ENCODE data around the gene SLF2. TPM values are rescaled to one million over a fixed set of nuclear protein-coding genes. Genes with fewer than 3 reads are reported as not detected.

SLF2 gene
- total RNA-seq, 2 experiments from 2014 or later: 30.9 to 34.3 TPM

GRCh38 chr10:100927266-100927665 is 14.5 kb downstream of the SLF2 start:
- ChIA-PET POLR2A (no interaction called here), CTCF (interaction anchor here (1.8 kb wide), 1 partner anchor 13 kb away, joined by 4 read pairs; no protein-coding TSS in a partner anchor)
- Mint-ChIP-seq H3K9me3 (ENCODE audit: low read depth) (no peaks in the 10 kb centered on the region), H3K27me3 (no peaks in the 10 kb centered on the region), H3K27ac (no peak overlapping the region), H3K4me1 (peaks cover 6% of the 10 kb centered on the region), H3K36me3 (ENCODE audit: low read depth) (peaks cover 49% of the 10 kb centered on the region), H3K4me3 (no peak overlapping the region)
- intact Hi-C loops (cut with DNase I, micrococcal nuclease): no loop called here
- no peak for DNase-seq
- ATAC-seq: no peak

- ChIA-PET POLR2A (interaction anchor here (0.7 kb wide), 1 partner anchor 65 kb away, joined by 9 read pairs; no protein-coding TSS in a partner anchor), CTCF (interaction anchor here (1.2 to 1.8 kb wide), 2 partner anchors 12 to 135 kb away, joined by 3 to 4 read pairs; no protein-coding TSS in a partner anchor)
- Mint-ChIP-seq H3K4me3 (no peak overlapping the region), H3K4me1 (peaks cover 6% of the 10 kb centered on the region), H3K36me3 (ENCODE audit: low read depth) (peaks cover 53% of the 10 kb centered on the region), H3K27ac (no peak overlapping the region), H3K9me3 (ENCODE audit: low read depth) (no peaks in the 10 kb centered on the region), H3K27me3 (no peaks in the 10 kb centered on the region)
- intact Hi-C loops (cut with DNase I, micrococcal nuclease): no loop called here
- ATAC-seq (no peak), DNase-seq (no peak)
Measured at GRCh38 chr10:100928039-100928438, 15.3 kb downstream of the SLF2 start.

- intact Hi-C loops (cut with DNase I, micrococcal nuclease): no loop called here
- POLR2A ChIA-PET: interaction anchor here (0.6 kb wide), 1 partner anchor 13 kb away, joined by 3 read pairs; no protein-coding TSS in a partner anchor
Measured at GRCh38 chr10:100930368-100930767, 17.6 kb downstream of the SLF2 start.

GRCh38 chr10:100934084-100934659 is 21.4 kb downstream of the SLF2 start:
- Mint-ChIP-seq H3K9me3 (ENCODE audit: low read depth) (no peaks in the 10 kb centered on the region), H3K4me3 (no peak overlapping the region), H3K4me1 (no peaks in the 10 kb centered on the region), H3K36me3 (ENCODE audit: low read depth) (peaks cover 48% of the 10 kb centered on the region), H3K27ac (no peak overlapping the region), H3K27me3 (no peaks in the 10 kb centered on the region)
- ChIA-PET CTCF (interaction anchor here (0.8 to 1.3 kb wide), 5 partner anchors 8 to 24 kb away, joined by 3 to 5 read pairs (median 4); no protein-coding TSS in a partner anchor), POLR2A (no interaction called here)
- DNase-seq: no peak
- peak; percentile 53 for ATAC-seq
- intact Hi-C loops (cut with DNase I, micrococcal nuclease): no loop called here

More at GRCh38 chr10:100930368-100930767, 17.6 kb downstream of the SLF2 start:
- CTCF ChIA-PET: interaction anchor here (0.5 to 1.4 kb wide), 3 partner anchors 9 to 21 kb away, joined by 3 to 5 read pairs (median 3); no protein-coding TSS in a partner anchor
- no peak overlapping the region for H3K4me3 Mint-ChIP-seq
- H3K9me3 Mint-ChIP-seq (ENCODE audit: low read depth): no peaks in the 10 kb centered on the region
- H3K27me3 Mint-ChIP-seq: no peaks in the 10 kb centered on the region
- no peak overlapping the region for H3K27ac Mint-ChIP-seq
- no peak for ATAC-seq
- H3K36me3 Mint-ChIP-seq (ENCODE audit: low read depth): peaks cover 51% of the 10 kb centered on the region
- DNase-seq: no peak
- no peaks in the 10 kb centered on the region for H3K4me1 Mint-ChIP-seq

- POLR2A ChIA-PET: no interaction called here
- ATAC-seq (no peak), DNase-seq (no peak)
- Mint-ChIP-seq H3K27me3 (no peaks in the 10 kb centered on the region), H3K4me3 (no peak overlapping the region), H3K27ac (no peak overlapping the region), H3K36me3 (ENCODE audit: low read depth) (peaks cover 41% of the 10 kb centered on the region), H3K4me1 (peaks cover 14% of the 10 kb centered on the region), H3K9me3 (ENCODE audit: low read depth) (no peaks in the 10 kb centered on the region)
- CTCF ChIA-PET: interaction anchor here (1.4 kb wide), 1 partner anchor 12 kb away, joined by 4 read pairs; no protein-coding TSS in a partner anchor
- intact Hi-C loops (cut with DNase I, micrococcal nuclease): no loop called here
Measured at GRCh38 chr10:100939763-100940344, 27.1 kb downstream of the SLF2 start.

- Mint-ChIP-seq H3K27me3 (no peaks in the 10 kb centered on the region), H3K9me3 (ENCODE audit: low read depth) (no peaks in the 10 kb centered on the region), H3K4me1 (peaks cover 14% of the 10 kb centered on the region), H3K27ac (no peak overlapping the region), H3K36me3 (ENCODE audit: low read depth) (peaks cover 55% of the 10 kb centered on the region), H3K4me3 (no peak overlapping the region)
- intact Hi-C loops (cut with DNase I, micrococcal nuclease): no loop called here
- DNase-seq: no peak
- ChIA-PET POLR2A (no interaction called here), CTCF (interaction anchor here (1.0 kb wide), 1 partner anchor 8 kb away, joined by 5 read pairs; no protein-coding TSS in a partner anchor)
- no peak for ATAC-seq
Measured at GRCh38 chr10:100942229-100942628, 29.5 kb downstream of the SLF2 start.

- H3K27me3 Mint-ChIP-seq: no peaks in the 10 kb centered on the region
- CTCF ChIA-PET: interaction anchor here (0.8 to 2.0 kb wide), 6 partner anchors 9 to 152 kb away, joined by 3 to 8 read pairs (median 4); partner anchors contain the start of gene SLF2
- intact Hi-C loops (cut with DNase I, micrococcal nuclease): no loop called here
- peak overlapping the region; percentile 72 for H3K27ac Mint-ChIP-seq
- peak overlapping the region; percentile 43 for H3K4me3 Mint-ChIP-seq
- ATAC-seq: peak; percentile 66
- POLR2A ChIA-PET: interaction anchor here (0.7 kb wide), 1 partner anchor 13 kb away, joined by 3 read pairs; no protein-coding TSS in a partner anchor
- no peak for DNase-seq
- H3K36me3 Mint-ChIP-seq (ENCODE audit: low read depth): peaks cover 53% of the 10 kb centered on the region
- peaks cover 14% of the 10 kb centered on the region for H3K4me1 Mint-ChIP-seq
- no peaks in the 10 kb centered on the region for H3K9me3 Mint-ChIP-seq (ENCODE audit: low read depth)
Measured at GRCh38 chr10:100943508-100943907, 30.7 kb downstream of the SLF2 start.

GRCh38 chr10:100945754-100946153 is 33.0 kb downstream of the SLF2 start:
- H3K9me3 Mint-ChIP-seq (ENCODE audit: low read depth): no peaks in the 10 kb centered on the region
- peaks cover 49% of the 10 kb centered on the region for H3K36me3 Mint-ChIP-seq (ENCODE audit: low read depth)
- ChIA-PET CTCF (interaction anchor here (0.6 to 1.2 kb wide), 4 partner anchors 9 to 342 kb away, joined by 3 read pairs; no protein-coding TSS in a partner anchor), POLR2A (no interaction called here)
- no peak overlapping the region for H3K4me3 Mint-ChIP-seq
- intact Hi-C loops (cut with DNase I, micrococcal nuclease): no loop called here
- ATAC-seq (no peak), DNase-seq (no peak)
- H3K4me1 Mint-ChIP-seq: peaks cover 14% of the 10 kb centered on the region
- no peaks in the 10 kb centered on the region for H3K27me3 Mint-ChIP-seq
- H3K27ac Mint-ChIP-seq: no peak overlapping the region

- POLR2A ChIA-PET: no interaction called here
- Mint-ChIP-seq H3K27ac (no peak overlapping the region), H3K27me3 (no peaks in the 10 kb centered on the region), H3K9me3 (ENCODE audit: low read depth) (no peaks in the 10 kb centered on the region), H3K4me1 (peaks cover 4% of the 10 kb centered on the region), H3K4me3 (no peak overlapping the region), H3K36me3 (ENCODE audit: low read depth) (peaks cover 37% of the 10 kb centered on the region)
- ATAC-seq (no peak), DNase-seq (no peak)
- CTCF ChIA-PET: no interaction called here
- intact Hi-C loops (cut with DNase I, micrococcal nuclease): no loop called here
Measured at GRCh38 chr10:100948916-100949315, 36.2 kb downstream of the SLF2 start.

GRCh38 chr10:100960251-100960650 is 47.5 kb downstream of the SLF2 start:
- no peaks in the 10 kb centered on the region for H3K27me3 Mint-ChIP-seq
- H3K4me1 Mint-ChIP-seq: peaks cover 10% of the 10 kb centered on the region
- no peak overlapping the region for H3K4me3 Mint-ChIP-seq
- POLR2A ChIA-PET: no interaction called here
- CTCF ChIA-PET: no interaction called here
- ATAC-seq (no peak), DNase-seq (no peak)
- intact Hi-C loops (cut with DNase I, micrococcal nuclease): no loop called here
- H3K36me3 Mint-ChIP-seq (ENCODE audit: low read depth): peaks cover 33% of the 10 kb centered on the region
- no peak overlapping the region for H3K27ac Mint-ChIP-seq
- no peaks in the 10 kb centered on the region for H3K9me3 Mint-ChIP-seq (ENCODE audit: low read depth)

- intact Hi-C loops (cut with DNase I, micrococcal nuclease): no loop called here
- no peak for ATAC-seq
- no peak for DNase-seq
- Mint-ChIP-seq H3K27me3 (no peaks in the 10 kb centered on the region), H3K36me3 (ENCODE audit: low read depth) (peaks cover 30% of the 10 kb centered on the region), H3K4me3 (no peak overlapping the region), H3K4me1 (no peaks in the 10 kb centered on the region), H3K9me3 (ENCODE audit: low read depth) (no peaks in the 10 kb centered on the region), H3K27ac (no peak overlapping the region)
- POLR2A ChIA-PET: no interaction called here
- CTCF ChIA-PET: interaction anchor here (1.6 kb wide), 1 partner anchor 36 kb away, joined by 4 read pairs; no protein-coding TSS in a partner anchor
Measured at GRCh38 chr10:100962351-100963080, 49.8 kb downstream of the SLF2 start.
